Upper lobe of left lung (tissue), 4 donors: ENCODE measurements around the gene LRP11.

Experiments
- CTCF ChIP-seq, 6 experiments: fragments of 450-650 bp in 4 of 6; fragments of 200-600 bp in 2 of 6; sonication (generic) in 2 of 6; IDR thresholded peaks; one replicate each; pipeline ENCODE4 v1.5.1; 2016 to 2019; ENCODE audit warnings: antibody characterized with exemption in 6 of 6
- POLR2AphosphoS5 ChIP-seq, 2 donors: sonication (generic); formaldehyde crosslinking; IDR thresholded peaks; one replicate each; pipeline ENCODE4 v1.5.1; 2017; ENCODE audit warnings: antibody characterized with exemption in 2 of 2

- TF ChIP-seq POLR2AphosphoS5 (IDR thresholded peaks at IDR 0.05) = no peak
- no peak for TF ChIP-seq CTCF (IDR thresholded peaks at IDR 0.05)
Observed at GRCh38 chr6:149815788-149816187, 48.4 kb downstream of the LRP11 start.
